HepG2 (cell line): ENCODE data around the gene TEC. TPM values are rescaled to one million over a fixed set of nuclear protein-coding genes. Genes with fewer than 3 reads are reported as not detected.

Experiments
- ATAC-seq: fragments of 200-7000 bp; cut with Tn5 transposase; 3 replicates; pipeline ENCODE4 v1.9.1; 2020; ENCODE audit warnings: mild to moderate bottlenecking, moderate library complexity
- BruUV-seq: library from RNA; stranded (reverse); fragments of 400-500 nt; replicated peaks from 2 replicates; lab custom pipeline; 2021; lab: Mats Ljungman, UMichigan
- CTCF ChIA-PET: fragments of 300-600 bp; formaldehyde crosslinking; extraction: SDS; loops from one replicate; lab custom pipeline; 2021; ENCODE audit warnings: low total read pairs, inconsistent platforms, low intra/inter-chr PET ratio; lab: Yijun Ruan, JAX
- POLR2A ChIA-PET: fragments of 350-600 bp; sonication (Branson Sonifier 250); formaldehyde crosslinking; loops from one replicate; lab custom pipeline; 2020; ENCODE audit warnings: antibody characterized with exemption, inconsistent platforms; lab: Yijun Ruan, JAX
- DNase-seq: peaks from one replicate; pipeline ENCODE4 v3.0.0-alpha.2; 2015; ENCODE audit warnings: low spot score
- FAIRE-seq: peaks from 3 replicates; lab custom pipeline; 2011; peaks lifted over from hg19 to GRCh38; lab: Jason Lieb, UNC
- H2AFZ ChIP-seq: one replicate; pipeline ENCODE4 v1.6.1; 2011; ENCODE audit warnings: low read length, inconsistent platforms
- H3K27ac ChIP-seq: fragments of 300-600 bp; 3 replicates; pipeline ENCODE4 v1.8.0; 2011; ENCODE audit warnings: mixed run types, mild to moderate bottlenecking, mixed read lengths, low read length, inconsistent platforms; ENCODE audit not compliant: insufficient read depth; ENCODE audit errors: extremely low read length
- H3K27me3 ChIP-seq, 2 experiments: fragments of 200-600 bp in 1 of 2; 2 replicates in 1 of 2; 3 replicates in 1 of 2; pipeline versions ENCODE4 v1.6.0 to v1.8.0; 2011; ENCODE audit warnings: low read length in 2 of 2, mild to moderate bottlenecking in 2 of 2, moderate library complexity in 2 of 2, inconsistent platforms in 1 of 2; ENCODE audit not compliant: insufficient read depth in 2 of 2, control insufficient read depth in 1 of 2
- H3K36me3 ChIP-seq, 2 experiments: fragments of 200-600 bp in 1 of 2; replicated peaks in 1 of 2; 2 replicates in 1 of 2; 3 replicates in 1 of 2; pipeline versions ENCODE4 v1.5.1 to v1.8.0; 2011; ENCODE audit warnings: low read length in 2 of 2, inconsistent platforms in 1 of 2; ENCODE audit not compliant: insufficient read depth in 2 of 2, control insufficient read depth in 1 of 2
- H3K4me1 ChIP-seq: 2 replicates; pipeline ENCODE4 v1.5.1; 2012; ENCODE audit warnings: low read length, inconsistent platforms; ENCODE audit not compliant: insufficient read depth
- H3K4me2 ChIP-seq: 2 replicates; pipeline ENCODE4 v1.6.0; 2011; ENCODE audit warnings: low read depth, low read length, inconsistent platforms
- H3K4me3 ChIP-seq, 3 experiments: fragments of 200-600 bp in 1 of 3; sonication (generic), shearing (Covaris generic) in 1 of 3; replicated peaks in 1 of 3; 2 replicates each; pipeline ENCODE4 v1.5.1; 2011 to 2016; ENCODE audit warnings: low read length in 3 of 3, inconsistent platforms in 2 of 3, low read depth in 2 of 3, mild to moderate bottlenecking in 2 of 3, control low read depth in 1 of 3, mixed read lengths in 1 of 3; ENCODE audit not compliant: insufficient read depth in 1 of 3
- H3K79me2 ChIP-seq: one replicate; pipeline ENCODE4 v1.6.1; 2011; ENCODE audit warnings: low read length, inconsistent platforms; ENCODE audit not compliant: insufficient read depth
- H3K9ac ChIP-seq: 2 replicates; pipeline ENCODE4 v1.6.0; 2011; ENCODE audit warnings: mild to moderate bottlenecking, low read depth, low read length, inconsistent platforms; ENCODE audit not compliant: insufficient read depth
- H3K9me3 ChIP-seq: 2 replicates; pipeline ENCODE4 v1.5.1; 2012; ENCODE audit warnings: mild to moderate bottlenecking, low read length
- H4K20me1 ChIP-seq: 2 replicates; pipeline ENCODE4 v1.6.0; 2011; ENCODE audit warnings: inconsistent platforms, mild to moderate bottlenecking, low read length, moderate library complexity; ENCODE audit not compliant: insufficient read depth
- RERE ChIP-seq: IDR thresholded peaks from 2 replicates; pipeline ENCODE4 v1.6.1; 2016; ENCODE audit warnings: low read depth, missing genetic modification reagents, missing compliant biosample characterization
- ZBTB42 ChIP-seq: sonication (generic); formaldehyde crosslinking; IDR thresholded peaks from 2 replicates; pipeline ENCODE4 v1.5.0; 2020; ENCODE audit warnings: mild to moderate bottlenecking, missing genetic modification reagents
- in situ Hi-C: cut with HindIII; loops from 2 replicates; pipeline ENCODE4 v1.10.0; 2017; ENCODE audit warnings: low pct_unique_long_range_greater_than_20kb; ENCODE audit not compliant: extremely low pct_ligation_motif_present
- intact Hi-C: fragments of 100-400 bp; cut with micrococcal nuclease; formaldehyde crosslinking; loops from one replicate; pipeline ENCODE4 v1.10.0; 2022; ENCODE audit not compliant: unreplicated experiment
- polyA plus RNA-seq, 8 experiments: library from polyadenylated mRNA; depleted of rRNA in 3 of 8; stranded (reverse) in 7 of 8; unstranded in 1 of 8; fragments of >200 nt; fragmentation: Illumina TruSeq in 4 of 8; extraction: Trizol in 4 of 8; gene quantifications; 2 replicates each; pipeline versions ENCODE4 v1.2.1 to v1.2.3, GENCODE V29; 2011 to 2016; ENCODE audit warnings: low read depth in 4 of 8, missing spikeins in 1 of 8, mixed read lengths in 1 of 8; ENCODE audit not compliant: insufficient read depth in 1 of 8
- total RNA-seq, 5 experiments: library from RNA; depleted of rRNA; stranded (reverse); fragments of >200 nt; fragmentation: Illumina TruSeq; extraction: Trizol; gene quantifications; 2 replicates each; pipeline ENCODE4 v1.2.3, GENCODE V29; 2016; ENCODE audit warnings: low read depth in 1 of 5
- TF ChIP-seq, protein P1 (sequence below): IDR thresholded peaks from 2 replicates; pipeline ENCODE4 v1.6.1; 2016; ENCODE audit warnings: missing genetic modification reagents, missing compliant biosample characterization

TEC gene
- total and polyA plus RNA-seq, 2 of the 13 experiments (the other 11 are each of a cell fraction or from before 2014, with no cell fraction given): 0.05 to 0.20 TPM

GRCh38 chr4:48137846-48138245, 131.8 kb downstream of the TEC start:
- no peak for DNase-seq
- no peaks in the 10 kb centered on the region for H3K36me3 ChIP-seq
- FAIRE-seq: no peak
- H3K4me2 ChIP-seq: no peak overlapping the region
- intact Hi-C loops (no loop called here), in situ Hi-C loops (loop anchor here (10.0 kb wide), 1 partner anchor 407 kb away; no protein-coding TSS in a partner anchor)
- H3K4me3 ChIP-seq: no peak overlapping the region
- ChIA-PET CTCF (no interaction called here), POLR2A (no interaction called here)
- H3K27ac ChIP-seq: no peak overlapping the region
- no peak for ATAC-seq
- H3K79me2 ChIP-seq: no peaks in the 10 kb centered on the region
- H4K20me1 ChIP-seq: no peaks in the 10 kb centered on the region
- no peaks in the 10 kb centered on the region for H3K4me1 ChIP-seq
- H3K27me3 ChIP-seq: no peaks in the 10 kb centered on the region
- H3K9ac ChIP-seq: no peak overlapping the region
- TF ChIP-seq, protein P1, sequence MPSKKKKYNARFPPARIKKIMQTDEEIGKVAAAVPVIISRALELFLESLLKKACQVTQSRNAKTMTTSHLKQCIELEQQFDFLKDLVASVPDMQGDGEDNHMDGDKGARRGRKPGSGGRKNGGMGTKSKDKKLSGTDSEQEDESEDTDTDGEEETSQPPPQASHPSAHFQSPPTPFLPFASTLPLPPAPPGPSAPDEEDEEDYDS: no peak
- no peak for TF ChIP-seq ZBTB42 (CRISPR knock-in tag)
- TF ChIP-seq RERE (CRISPR knock-in tag): no peak
- no peaks in the 10 kb centered on the region for H3K9me3 ChIP-seq
- H2AFZ ChIP-seq: no peak overlapping the region
- BruUV-seq: no TSS peak
